ENCODE measurements around the gene MBTPS1.

MBTPS1 gene

DNA sequence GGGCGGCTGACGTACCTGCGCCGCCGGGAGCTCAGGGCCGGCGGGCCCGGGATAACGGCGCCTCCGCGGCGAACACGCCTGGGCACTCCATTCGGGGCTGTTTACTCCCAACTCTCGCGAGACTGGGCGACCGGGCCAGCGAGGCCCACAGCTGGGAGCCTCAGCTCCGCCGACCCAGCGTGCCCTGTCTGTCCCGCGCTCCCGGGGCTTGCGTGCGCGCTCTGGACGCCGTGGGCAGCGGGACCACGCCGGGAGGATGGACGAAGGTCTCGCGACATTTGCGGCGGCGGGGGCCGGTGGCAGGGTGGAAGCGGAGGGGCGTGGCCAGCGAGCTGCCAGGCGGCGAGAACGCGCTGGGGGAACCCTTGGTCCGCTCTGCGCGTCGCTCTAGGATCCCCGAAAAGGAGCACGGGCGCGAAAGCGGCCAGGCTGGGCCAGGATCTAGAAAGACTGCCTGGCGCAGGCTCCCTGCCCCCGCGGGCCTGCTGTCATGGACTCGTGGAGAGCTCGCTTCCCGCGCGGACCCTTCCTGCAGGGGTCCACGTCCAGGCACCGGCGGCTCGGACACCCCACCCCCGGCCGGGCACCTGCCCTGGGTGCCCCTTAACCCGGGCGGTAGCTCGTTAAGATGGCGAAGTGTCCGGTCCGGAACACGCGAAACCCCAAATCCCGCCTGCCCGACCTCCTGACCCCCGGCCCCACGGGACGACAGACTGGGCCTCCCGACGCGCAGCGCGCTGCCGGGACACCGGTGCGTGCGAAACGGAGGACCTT is at the start of gene MBTPS1:
TSS of gene MBTPS1 (minus strand) at position 223 of the 774 bp plus-strand sequence. CDS start 15,159 bp downstream, outside the sequence.
- TF ChIP-seq, protein P1, sequence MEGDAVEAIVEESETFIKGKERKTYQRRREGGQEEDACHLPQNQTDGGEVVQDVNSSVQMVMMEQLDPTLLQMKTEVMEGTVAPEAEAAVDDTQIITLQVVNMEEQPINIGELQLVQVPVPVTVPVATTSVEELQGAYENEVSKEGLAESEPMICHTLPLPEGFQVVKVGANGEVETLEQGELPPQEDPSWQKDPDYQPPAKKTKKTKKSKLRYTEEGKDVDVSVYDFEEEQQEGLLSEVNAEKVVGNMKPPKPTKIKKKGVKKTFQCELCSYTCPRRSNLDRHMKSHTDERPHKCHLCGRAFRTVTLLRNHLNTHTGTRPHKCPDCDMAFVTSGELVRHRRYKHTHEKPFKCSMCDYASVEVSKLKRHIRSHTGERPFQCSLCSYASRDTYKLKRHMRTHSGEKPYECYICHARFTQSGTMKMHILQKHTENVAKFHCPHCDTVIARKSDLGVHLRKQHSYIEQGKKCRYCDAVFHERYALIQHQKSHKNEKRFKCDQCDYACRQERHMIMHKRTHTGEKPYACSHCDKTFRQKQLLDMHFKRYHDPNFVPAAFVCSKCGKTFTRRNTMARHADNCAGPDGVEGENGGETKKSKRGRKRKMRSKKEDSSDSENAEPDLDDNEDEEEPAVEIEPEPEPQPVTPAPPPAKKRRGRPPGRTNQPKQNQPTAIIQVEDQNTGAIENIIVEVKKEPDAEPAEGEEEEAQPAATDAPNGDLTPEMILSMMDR (IDR thresholded peaks at IDR 0.05; ENCODE audit: low read depth, low read length): no peak
- peak; percentile 98 for DNase-seq (ENCODE audit: low read depth, low spot score)
- H3K4me3 ChIP-seq (ENCODE audit: low read depth, low read length): peak within 1 kb of the TSS; percentile 88
- in situ Hi-C loops (cut with HindIII; ENCODE audit: low sequenced_read_pairs): no loop called here

DNA sequence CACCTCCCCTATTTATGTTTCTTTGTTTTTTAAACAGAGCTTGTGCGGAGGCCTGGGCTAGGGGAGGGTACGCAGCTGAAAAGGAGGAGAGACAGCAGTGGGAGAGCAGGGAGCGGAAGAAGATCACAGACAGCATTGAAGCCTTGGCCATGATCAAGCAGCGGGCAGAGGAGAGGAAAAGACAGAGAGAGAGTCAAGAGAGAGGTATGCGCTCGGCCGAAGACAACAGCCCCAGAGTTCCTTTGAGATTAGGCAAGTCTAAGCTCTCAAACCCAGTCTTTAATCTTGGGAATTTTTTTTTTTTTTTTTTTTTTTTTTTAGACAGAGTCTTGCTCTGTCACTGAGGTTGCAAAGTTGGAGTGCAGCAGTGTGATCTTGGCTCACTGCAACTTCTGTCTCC is 49.0 kb upstream of the MBTPS1 start:
- in situ Hi-C loops (cut with HindIII; ENCODE audit: low sequenced_read_pairs): no loop called here
- TF ChIP-seq, protein P1 (IDR thresholded peaks at IDR 0.05; ENCODE audit: low read depth, low read length): no peak
- no peak overlapping the region for H3K4me3 ChIP-seq (ENCODE audit: low read depth, low read length)
- no peak for DNase-seq (ENCODE audit: low read depth, low spot score)

DNA sequence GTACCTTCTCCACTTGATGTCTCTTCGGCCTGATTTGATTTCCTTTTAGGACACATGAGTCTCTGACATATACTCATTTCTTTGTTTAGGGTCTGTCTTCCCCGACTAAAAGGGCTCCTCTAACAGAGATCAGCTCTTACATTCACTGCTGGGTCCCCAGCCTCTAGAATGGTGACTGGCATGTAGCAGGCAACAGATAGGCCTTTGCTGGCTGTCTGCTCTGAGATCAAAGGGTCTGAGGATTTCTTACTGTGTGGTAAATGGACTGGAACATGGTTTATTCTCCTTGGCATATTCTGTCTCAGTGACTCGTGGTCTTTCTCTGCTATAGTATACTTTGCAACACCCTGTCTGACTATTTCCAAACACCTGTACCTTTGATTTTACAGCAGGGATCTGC is 45.1 kb upstream of the MBTPS1 start:
- no peak overlapping the region for H3K4me3 ChIP-seq (ENCODE audit: low read depth, low read length)
- TF ChIP-seq, protein P1 (IDR thresholded peaks at IDR 0.05; ENCODE audit: low read depth, low read length): no peak
- in situ Hi-C loops (cut with HindIII; ENCODE audit: low sequenced_read_pairs): no loop called here
- no peak for DNase-seq (ENCODE audit: low read depth, low spot score)

DNA sequence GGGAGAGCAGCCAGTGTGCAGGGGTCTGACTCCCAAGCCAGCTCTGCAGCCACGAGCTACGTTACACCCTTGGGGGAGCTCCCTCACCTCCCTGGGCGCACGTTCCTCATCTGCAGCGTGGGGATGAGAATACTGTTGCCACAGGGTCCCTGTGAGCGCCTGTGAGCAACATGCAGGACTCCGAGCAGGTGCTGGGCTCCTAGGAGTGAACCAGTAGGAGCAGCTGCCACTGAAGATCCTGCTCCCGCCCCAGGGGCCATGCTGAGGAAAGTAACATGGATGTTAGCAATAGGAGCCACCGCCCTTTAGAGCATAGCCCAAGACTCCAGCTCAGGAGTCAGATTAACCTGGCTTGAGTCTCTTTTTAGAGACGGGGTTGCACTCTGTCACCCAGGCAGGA is 44.3 kb upstream of the MBTPS1 start:
- in situ Hi-C loops (cut with HindIII; ENCODE audit: low sequenced_read_pairs): no loop called here
- TF ChIP-seq, protein P1 (IDR thresholded peaks at IDR 0.05; ENCODE audit: low read depth, low read length): no peak
- no peak overlapping the region for H3K4me3 ChIP-seq (ENCODE audit: low read depth, low read length)
- no peak for DNase-seq (ENCODE audit: low read depth, low spot score)

DNA sequence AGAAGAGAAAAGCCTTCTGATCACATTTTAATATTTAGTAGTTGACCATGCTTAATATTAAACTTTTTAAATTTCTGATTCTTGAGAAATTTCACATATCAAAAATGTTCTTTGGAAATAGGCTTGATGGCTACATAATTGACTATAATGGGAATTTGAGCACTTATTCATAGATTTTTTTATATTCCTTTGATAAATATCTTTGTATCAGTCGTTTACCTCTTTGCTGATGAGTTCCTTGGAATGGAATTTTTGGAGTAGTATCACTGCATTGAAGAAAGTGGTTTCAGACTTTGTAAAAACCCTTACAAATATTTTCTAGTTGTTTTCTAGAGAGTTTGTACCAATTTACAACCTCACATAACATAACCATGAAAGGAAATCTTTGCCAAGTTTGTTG is 43.1 kb upstream of the MBTPS1 start:
- DNase-seq (ENCODE audit: low read depth, low spot score): no peak
- in situ Hi-C loops (cut with HindIII; ENCODE audit: low sequenced_read_pairs): no loop called here
- TF ChIP-seq, protein P1 (IDR thresholded peaks at IDR 0.05; ENCODE audit: low read depth, low read length): no peak
- H3K4me3 ChIP-seq (ENCODE audit: low read depth, low read length): no peak overlapping the region

DNA sequence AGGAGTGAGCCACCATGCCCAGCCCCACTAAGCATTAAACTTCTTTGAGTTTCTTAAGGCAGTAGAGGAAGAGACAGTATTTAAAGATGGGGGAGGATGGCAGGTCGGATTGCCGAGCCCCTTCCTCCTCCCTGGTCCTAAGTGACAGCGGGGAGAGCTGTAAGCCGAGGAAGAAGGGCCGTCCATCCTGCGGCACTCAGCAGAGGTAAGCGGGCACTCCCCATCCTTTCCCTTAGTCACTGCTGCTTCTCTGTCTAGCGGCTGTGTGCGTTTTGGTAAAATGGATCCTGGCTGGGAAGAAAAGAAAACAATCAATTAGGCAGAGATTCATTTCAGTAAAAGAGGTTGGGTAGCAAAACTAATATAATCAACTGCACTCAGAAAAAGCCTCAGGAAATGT is 42.3 kb upstream of the MBTPS1 start:
- H3K4me3 ChIP-seq (ENCODE audit: low read depth, low read length): no peak overlapping the region
- TF ChIP-seq, protein P1 (IDR thresholded peaks at IDR 0.05; ENCODE audit: low read depth, low read length): no peak
- in situ Hi-C loops (cut with HindIII; ENCODE audit: low sequenced_read_pairs): no loop called here
- DNase-seq (ENCODE audit: low read depth, low spot score): no peak

Data from astrocyte of the spinal cord (primary cell).